GM19467 (cell line): ENCODE measurements around the gene RGS3.
"Not testable (repeated sequence)": the region's sequence is repeated elsewhere in the genome, so short reads cannot be mapped to it uniquely, and the experiment has no call there.

Source experiments
- ATAC-seq: cut with Tn5 transposase; IDR thresholded peaks from one replicate; pipeline ENCODE4 v1.9.1; 2021; ENCODE audit warnings: mild to moderate bottlenecking, moderate library complexity; ENCODE audit not compliant: unreplicated experiment

RGS3 gene

DNA sequence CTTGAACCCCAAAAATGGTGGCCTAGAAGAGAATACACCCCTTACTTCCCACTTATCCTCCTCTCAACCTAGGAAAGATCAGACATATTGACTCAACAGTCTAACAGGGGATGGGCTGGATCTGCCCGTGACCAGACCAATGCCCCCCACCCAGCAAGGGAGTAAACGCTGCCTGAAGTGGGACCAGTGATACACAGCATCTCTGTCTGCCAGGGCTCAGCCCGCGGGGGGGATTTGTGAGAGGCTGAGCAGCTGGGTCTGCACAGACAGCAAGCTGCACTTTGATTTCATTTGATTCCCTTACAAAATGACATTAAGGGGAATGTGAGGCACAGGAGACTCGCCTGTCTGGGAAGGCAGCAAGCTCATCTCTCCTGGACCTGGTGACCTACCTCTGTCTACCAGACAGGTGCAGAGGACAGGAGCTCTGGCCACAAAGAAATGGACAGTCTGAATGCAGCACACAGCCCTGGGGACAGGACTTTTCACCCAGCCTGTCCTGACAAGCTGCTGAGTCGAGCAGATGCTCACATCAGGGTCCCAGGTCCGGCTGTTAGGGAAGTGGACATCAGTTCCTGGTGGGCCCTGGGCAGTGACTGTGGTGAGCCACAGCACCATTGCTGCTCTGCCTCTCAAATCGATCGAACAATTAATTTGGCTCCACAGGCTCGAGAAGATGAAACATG lies 79.9 kb downstream of the RGS3 start:
- no peak for ATAC-seq

DNA sequence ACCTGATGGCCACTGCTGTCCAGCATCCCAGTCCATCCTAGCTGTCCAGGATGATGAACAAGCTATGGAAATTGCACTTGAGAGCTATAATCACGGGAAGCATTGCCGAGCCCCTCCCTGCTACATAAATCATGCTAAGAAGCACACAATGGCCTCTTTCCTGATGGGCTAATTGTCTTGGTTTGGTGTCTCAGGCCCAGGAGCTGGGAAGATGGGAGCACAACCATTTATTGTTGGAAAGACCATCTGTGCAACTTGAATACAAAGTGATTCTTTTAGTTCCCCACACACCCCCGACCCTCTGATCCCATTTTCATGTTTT lies 80.4 kb downstream of the RGS3 start:
- no peak for ATAC-seq

DNA sequence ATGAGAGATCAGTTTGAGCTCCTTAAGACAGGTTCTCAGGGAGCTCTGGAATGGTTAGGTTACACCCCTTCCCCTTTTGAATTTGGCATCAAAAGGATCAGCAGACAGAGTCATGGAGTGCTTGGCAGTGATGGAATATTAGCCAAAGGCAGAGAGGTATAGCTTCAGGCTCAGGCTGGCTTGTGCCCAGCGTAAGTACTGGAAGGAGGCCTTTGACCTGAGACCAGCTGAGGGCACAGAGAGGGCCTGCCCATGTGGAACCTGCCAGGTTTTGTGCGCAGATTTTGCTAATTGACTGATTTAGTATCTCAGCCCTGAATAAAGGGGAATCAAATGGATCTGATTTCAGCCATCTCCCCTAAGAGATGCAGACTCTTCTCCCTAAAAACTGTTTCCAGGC lies 81.5 kb downstream of the RGS3 start:
- no peak for ATAC-seq

DNA sequence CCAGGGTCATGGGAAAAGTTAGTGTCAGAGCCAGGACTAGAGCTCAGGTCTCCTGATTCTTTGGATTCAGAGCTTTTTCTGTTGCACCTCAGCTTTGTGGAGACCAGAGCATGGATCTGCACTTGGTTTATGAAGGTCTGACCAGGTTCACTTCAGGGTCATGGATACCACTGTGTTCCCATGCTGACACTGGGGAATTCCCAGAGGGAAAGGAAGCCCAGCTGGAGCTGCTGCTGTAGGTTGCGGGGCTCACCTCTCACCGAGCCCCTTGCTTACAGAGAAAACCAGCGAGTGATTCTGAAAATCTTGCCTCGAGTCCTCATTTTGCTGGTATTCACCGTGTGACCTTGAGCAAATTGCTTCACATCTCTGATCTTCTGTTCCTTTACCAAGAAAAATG lies 83.0 kb downstream of the RGS3 start:
- ATAC-seq: no peak

DNA sequence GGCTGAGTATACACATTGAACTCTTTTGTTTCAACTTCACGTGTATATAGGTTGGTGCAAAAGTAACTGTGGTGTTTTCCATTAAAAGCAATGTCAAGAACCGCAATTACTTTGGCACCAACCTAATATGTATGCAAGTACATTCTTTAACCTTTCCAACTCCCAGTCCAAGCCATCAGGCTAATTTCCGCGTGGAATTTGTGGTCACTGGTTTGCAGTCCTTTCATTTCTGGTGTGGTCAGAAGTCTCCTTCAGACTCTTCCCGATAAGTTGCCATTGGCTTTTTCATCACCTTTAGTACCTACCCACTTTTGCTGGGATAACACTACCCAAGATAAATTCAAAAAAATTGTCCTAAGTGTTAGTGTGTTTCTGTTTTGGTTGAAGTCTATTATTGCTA lies 84.0 kb downstream of the RGS3 start:
- ATAC-seq: no peak

DNA sequence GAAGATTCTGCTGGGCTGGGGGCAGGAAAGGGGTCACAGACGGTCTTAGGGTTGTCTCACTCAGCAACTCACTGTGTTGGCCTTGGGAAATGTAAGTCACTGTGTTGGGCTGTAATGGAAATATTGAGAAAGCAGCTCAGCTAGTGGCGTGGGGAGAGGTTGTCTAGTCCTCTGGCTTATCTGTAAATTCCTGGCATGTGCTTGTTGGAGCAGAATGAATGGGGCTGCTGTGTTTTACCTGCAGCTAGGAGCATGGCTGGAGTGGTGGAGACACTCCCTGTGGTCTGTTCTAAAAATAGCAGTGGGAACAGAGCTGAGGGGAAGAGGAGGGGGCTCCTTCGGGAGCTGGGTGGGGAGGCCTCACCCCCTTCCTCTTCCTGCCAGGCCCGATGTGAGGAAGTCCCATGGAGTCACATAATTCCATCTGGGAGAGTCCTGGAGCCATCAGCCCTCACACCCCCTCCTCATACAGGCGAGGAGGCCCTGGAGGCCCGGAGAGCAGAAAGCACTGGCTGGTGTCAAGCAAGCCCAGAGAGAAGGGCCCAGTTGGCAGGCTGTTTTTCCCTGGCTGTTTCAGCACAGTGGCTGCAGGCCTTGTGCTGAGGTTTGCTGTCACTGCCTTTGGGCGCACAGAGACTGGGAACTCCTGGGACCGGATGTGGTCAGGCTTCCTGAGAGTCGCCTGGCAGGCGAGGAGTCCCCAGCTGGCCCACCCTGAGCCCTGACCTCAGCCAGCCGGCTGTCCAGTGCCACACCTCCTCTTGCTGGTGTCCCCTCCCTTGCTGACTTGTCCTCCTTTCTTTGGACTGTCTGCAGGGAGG lies 84.9 kb downstream of the RGS3 start:
- no peak for ATAC-seq

DNA sequence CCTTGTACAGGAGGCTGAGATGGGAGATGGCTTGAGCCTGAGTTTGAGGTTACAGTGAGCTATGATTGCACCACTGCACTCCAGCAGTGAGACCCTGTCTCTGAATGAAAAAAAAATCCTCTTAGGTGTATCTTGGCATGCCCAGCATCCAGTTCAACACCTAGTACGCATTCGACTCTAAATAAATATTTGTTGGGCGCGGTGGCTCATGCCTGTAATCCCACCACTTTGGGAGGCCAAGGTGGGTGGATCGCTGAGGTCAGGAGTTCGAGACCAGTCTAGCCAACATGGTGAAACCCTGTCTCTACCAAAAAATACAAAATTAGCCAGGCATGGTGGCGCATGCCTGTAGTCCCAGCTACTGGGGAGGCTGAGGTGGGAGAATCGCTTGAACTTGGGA lies 86.4 kb downstream of the RGS3 start:
- ATAC-seq: not testable (repeated sequence)

DNA sequence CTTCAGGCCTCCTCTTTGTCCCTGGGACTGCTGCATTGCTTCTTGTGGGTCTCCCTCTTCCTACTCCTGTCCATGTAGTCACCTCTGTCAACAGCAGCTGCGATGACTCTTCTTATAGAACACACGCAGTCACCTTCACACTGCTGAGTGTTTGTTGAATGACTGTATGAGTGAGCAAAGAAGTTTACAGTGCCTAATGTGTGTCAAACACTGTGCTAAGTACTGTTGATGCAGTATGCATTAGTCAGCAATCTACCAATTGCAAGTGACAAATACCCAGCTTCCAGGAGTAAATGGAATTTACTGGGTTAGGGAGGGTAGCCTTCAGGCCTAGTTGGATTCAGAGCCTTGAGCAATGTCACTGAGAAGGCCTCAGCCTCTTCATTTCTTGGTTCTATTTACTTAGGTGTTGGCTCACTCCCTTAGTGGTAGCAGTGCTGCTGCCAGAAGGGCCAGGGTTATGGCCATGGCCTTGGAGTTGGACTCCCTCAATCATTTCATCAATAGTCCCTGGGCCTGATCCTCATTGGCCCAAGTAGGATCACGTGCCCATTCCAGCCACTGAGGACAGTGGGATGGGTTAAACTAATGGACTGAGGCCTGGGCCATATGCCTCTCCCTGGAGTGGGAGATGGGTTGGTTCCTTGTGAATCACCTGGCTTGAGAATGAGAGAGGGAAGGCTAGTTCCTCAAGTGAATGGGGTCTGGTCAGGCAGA lies 93.5 kb downstream of the RGS3 start:
- ATAC-seq: no peak

DNA sequence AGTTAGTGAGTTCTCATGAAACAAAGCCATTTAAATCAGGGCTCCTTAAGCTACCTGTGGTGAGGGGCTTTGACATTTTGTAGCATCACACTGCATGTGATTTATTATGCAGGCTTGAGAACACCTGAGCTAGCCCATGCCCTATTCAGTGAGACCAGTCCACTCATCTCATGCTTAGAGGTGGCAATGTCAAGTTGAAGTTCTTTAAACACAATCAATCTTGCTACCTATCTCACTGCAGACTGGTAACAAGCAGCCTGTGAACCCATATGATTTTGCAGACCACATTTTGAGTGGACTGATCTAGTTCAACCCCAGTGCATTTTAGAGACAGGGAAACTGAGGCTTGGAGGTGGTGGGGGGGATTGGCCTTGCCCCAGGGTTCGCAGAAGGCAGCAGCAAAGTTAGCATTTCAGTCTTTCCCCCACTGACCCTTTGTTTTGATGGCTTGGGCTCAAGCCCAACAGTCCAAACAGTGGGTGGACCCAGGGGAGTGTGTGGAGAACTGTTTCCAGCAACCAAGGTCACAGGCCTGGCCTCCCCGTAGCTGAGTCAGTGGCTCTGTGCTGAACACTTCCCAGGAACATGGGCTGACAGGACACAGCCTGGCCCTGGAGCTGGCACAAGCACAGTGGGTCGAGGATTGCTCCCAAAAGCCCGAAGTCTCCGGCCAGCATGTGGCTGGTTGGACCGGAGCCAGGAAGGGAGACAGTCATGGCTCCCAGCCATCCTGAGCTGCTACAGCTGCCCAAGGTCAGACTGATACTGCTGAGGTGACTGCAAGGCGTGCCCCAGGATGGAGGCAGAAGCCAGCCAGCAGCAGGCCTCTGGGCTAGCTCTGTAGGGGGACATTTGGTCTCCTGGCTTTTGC lies 95.3 kb downstream of the RGS3 start:
- no peak for ATAC-seq

DNA sequence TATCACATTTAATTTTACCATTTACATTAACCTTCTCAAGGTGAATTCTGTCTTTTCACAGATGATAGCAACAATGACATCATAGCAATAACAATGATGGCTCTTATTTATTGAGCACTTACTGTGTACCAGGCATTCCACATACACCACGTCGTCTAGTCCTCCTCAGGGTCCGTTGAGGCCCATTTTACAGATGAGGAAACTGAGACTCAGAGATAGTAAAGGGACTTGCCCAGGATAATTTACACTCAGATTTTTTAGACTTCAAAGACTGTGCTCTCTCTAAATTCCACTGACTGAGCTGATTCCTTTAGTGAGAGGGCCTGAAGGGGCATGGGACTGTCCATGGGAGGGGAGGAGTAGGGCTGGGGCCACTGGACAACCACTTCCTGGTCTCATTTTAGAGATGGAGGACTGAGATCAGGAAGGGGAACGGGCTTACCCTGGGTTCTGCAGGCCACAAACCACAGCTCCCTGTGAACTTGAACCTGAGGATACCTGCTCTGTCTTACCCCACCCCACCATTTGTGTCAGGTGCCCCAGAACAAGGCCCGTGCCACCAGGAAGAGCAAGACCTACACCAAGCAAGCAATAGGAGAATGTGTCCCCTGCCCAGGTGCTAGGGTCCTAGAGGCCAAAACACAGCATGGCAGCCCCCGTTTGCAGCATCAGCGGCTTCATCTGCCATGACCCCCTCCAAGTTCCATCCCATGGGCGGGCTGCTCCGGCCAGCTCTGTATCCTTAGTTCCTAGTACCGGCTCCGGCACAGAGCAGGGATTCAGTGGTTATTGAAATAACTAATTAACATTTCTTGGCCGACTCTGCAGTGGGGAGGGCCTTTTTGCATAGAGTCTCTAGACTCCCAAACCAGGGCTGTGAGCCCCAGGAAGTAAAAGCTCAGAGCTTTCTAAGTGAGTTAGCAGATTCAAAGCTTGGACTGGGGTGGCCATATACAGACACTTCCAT lies 96.6 kb downstream of the RGS3 start:
- no peak for ATAC-seq

DNA sequence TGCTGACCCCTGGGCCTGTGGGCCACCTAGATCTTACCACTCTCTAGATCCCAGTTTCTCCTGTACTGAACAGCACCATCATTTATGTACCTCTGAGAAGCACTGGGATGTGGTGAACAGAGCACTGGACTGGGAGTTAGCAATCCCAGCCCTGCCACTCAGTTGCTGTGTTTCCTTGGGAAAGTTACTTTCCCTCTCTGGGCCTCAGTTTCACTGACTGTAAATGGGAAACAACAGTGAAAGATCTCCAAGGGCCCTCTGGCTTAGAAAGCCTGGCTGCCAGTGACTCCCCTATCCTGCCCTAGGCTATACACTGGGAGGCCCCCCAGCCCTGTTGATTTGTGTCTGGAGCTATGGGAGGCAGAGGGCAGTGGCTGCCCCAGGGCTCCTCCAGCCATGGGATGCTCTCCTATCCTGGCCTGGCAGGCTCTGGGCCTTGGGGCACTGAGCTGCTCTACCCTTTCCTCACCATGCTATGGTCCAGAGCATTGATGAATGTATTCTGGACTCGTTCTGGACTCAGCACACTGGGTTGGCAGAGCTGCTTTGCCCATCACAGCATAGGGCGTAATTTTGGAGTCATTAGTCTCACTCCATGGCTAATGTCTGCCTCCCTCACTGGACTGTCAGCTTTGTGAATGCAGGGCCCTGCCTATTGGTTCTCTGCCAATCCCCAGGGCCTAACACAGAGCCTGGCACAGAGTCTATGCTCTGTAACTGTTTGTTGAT lies 99.3 kb downstream of the RGS3 start:
- no peak for ATAC-seq

DNA sequence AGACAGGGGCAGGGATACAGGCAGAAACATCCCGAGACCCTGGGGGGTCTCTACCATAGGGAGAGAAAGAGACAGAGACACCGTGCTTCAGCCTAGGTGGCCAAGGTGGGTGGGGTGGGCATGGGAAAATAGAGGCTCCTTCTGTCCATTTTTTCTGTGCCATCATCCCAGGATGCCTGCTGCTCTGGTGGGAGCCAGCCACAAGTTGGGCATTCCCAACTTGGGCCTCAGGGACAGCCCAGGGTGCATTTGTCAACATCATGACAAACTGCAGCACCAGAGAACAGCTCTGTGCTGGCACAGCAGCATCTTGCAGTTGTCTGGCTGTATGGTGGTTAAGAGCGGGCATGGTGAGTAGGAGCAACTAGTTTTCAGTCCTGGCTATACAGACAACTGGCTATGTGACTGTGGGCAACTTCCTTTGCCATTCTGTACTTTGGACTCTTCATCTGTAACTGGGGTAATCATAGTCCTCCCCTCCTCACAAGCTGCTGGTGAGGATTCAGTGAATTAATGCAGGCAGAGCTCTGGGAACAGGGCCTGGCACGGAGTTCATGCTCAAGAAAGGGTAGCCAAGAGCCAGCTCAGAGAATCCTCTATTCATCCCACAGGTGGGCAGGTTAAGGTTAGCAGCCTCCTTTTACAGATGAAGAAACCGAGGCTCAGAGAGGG lies 100.4 kb downstream of the RGS3 start:
- no peak for ATAC-seq

DNA sequence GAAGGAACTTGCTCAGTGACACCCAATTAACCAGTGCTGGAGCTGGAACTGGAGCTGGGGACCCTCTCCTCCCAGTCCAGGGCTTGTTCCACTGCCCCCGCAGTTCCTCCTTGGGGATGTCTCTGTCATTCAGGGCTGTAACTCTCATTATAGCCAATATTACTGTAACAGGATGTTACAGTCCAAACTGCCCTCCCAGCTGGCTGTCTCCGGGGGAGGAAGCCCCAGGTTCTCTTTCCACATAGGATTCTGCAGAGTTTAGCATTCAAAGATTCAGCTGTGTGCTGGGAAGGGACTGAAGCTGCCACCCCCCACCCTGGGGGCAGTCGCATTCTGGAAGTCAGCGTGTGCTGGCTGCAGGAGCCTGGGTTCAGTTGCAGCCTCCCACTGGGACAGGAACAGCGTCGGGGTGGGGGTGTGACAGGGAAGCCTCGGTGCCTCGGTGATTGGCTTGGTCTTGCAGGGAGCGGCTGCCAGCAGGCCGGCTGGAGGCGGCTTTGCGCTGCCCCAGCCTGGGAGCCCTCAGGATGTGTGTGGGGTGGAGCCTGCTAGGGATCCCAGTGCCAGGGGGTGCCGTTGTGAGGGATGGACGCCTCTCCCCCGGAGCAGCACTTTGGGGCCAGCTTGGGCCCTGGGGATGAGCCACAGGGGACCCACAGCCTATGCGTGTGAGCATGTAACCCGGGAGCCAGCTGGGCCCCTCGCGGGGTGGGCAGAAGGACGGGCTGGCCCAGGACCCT lies 101.1 kb downstream of the RGS3 start:
- ATAC-seq: no peak

DNA sequence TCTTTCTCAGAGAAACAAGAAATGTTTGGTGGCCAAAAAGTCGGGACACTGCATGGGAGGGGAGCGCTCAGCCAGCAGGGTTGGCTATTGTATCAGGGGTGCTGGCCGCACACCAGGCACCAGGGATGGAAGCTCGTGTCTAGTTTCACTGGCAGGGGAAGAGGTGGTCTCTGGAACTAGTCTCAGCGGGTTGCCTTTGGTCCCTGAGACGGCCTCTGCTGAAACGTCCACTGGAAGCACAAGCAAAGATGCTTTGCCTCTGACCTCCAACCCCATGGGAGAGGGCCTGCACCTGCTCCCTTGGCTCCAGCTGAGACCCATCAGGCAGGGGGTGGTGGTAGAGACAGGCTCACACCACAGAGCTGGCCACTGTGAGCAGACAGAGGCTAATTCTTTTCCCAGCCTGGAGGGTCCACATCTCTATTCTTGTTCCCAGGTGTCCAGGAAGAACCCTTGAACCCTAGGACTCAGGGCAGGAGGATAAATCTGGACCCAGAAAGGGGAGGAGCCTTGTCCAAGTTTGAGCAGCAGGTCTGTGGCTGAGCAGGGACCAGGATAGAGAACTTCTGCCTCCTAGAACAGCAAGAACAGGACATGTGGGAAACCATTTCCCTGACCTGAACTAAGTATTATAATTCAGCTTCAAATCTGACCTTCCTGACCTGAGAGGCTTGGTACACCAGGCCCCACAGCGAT lies 102.6 kb downstream of the RGS3 start:
- ATAC-seq: no peak

DNA sequence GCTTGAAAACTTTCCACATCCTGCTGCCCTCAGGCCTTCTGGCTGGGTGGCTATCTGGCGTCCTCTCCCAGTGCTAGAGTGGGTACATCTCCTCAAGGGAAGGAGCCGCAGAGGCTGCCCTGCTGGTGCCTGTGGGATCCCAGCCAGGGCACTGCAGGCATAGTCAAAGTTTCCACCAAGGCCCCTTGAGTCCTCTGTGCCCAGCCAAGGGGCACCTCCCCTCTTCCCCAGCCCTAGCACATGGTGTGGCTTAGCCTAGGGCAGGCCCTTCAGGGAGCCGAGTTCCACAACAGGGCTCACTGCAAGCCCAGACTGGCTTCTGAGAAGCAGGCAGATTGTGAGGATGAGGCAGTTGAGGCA lies 103.2 kb downstream of the RGS3 start:
- ATAC-seq: no peak

DNA sequence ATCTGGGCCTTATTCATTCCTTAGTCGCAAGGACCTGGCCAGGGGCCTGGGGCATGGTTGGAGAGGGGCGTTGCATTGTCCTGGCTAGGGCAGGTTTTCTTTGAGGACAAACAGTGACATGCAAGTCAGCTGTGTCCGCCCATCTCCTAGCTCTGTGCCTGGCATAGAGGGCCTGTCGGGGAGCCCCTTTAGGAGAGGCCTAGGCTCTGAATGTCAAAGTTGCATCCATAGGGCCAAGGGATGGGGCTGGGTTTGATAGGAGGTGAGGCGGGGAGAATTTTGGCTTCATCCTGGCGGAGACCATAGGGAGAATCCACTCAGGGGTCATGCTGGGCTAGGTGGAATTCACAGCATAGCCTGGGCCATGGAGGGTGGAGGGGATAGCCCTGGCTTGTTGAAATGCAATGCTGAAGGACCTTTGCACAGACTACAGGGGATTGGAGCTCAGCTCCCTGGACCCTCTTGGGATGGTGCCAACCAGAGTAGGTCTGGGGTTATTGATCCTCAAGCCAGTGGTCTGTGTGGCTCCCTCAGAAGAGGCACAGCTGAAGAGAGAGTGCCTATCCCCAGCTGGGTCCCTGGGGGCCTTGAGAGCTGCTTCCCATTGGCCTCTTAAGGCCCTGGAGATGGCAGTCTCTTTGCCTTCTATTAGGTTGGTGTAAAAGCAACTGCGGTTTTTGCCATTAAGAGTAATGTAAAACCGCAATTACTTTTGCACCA lies 104.0 kb downstream of the RGS3 start:
- no peak for ATAC-seq

DNA sequence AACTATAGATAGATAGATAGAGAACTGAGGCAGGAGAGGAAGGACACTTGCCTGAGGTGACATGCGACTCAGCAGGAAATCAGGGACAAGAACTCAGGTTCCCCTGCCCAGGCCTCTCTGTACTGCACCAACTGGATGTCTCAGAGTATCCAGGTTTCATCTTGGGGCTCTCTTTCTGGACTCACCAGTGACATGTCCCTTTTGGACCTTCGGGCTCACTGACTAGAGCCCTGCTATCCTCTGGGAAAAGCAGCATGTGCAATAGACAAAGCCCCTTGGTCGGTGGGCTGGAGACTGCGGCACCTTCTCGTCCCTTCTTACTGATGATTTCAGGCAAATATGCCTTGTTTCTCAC lies 104.5 kb downstream of the RGS3 start:
- no peak for ATAC-seq
